DMS53 treated with DMSO at 0.1 percent for 48 hours (cell line): ENCODE data around the gene UBXN6.

ENCODE experiments used
- DNase-seq: peaks from one replicate; lab custom pipeline; 2025; ENCODE audit not compliant: unreplicated experiment; lab: John Stamatoyannopoulos, UW

The UBXN6 gene

DNA sequence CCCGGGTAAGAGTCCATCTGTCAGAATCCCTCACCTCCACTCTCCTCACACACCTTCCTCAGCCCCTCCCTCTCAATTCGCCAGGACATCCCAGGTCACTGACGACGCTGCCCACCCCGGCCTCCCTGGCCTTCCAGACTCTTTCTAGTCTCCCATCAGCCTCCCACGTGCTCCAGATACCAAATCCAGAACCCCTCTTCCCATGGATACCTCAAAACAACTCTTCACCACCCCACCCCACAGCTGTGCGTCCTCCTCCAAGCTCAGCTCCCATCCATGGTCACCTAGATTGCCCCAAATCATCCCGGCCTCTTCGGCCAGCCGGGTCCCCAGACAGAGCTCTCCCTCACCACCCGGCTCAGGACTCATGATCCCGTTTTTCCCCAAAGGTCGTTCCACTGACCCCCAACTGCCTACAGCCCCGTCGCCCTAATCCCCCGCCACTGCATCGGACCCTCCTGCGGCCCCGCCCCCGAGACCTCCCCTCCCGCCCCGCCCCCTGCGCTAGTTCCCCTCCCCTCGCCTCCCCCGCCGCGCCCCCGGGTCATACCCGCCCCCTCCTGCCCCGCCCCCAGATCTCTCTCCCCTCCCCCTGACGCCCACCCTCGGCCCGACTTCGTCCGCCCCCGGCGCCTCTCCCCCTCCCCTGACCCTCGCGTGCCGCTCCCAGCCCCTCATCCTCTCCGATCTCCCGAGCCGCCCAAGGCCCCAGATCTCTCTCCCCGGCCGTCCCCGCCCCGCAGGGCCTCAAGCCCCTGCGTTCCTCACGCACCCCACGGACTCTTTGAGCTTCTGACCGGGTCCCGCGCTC is 546 bp downstream of the UBXN6 start:
- no peak for DNase-seq

- DNase-seq = peak; percentile 22
These were observed 1.1 kb downstream of the UBXN6 start for GRCh38 chr19:4456476-4456842.

DNA sequence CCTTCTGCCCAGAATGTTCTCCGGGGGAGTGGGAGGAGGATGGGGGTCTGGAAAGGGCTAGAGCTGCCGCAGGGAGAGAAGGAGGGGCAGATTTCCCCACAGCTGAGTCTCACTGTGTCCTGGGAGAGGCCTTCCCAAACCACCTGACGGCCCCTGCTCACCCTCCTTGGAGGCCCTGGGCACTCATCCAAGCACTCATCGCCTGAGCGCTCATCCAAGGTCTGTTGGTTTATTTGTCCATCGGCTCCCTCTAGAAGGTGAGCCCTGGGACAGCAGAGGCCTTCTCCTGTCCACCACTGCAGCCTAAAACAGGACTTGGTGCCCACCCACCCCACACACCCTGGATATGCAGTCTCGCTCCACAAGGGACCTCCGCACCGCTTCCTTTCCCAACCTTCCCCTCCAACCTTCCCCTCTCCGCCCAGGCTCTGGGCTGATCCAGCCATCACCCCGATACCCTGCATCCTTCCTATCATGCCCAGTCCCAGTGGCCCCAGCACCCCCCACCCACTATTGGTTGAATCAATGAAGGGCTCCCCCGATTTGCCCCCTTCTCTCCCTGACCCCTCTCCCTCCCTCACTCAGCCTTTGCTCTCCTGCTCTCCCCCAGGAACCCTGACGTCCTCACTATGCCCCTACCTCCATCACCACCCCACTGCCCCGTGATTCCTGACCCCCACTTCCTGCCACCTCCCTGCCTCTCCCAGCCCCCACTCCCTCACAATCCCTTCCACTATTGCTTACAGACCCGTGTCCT is 1.7 kb downstream of the UBXN6 start:
- DNase-seq = no peak

GRCh38 chr19:4454747-4455718 is 2.6 kb downstream of the UBXN6 start:
- DNase-seq = no peak

GRCh38 chr19:4453232-4454179 is 4.1 kb downstream of the UBXN6 start:
- DNase-seq = no peak

- DNase-seq = no peak
These were observed 5.2 kb downstream of the UBXN6 start for GRCh38 chr19:4452230-4452990.

DNA sequence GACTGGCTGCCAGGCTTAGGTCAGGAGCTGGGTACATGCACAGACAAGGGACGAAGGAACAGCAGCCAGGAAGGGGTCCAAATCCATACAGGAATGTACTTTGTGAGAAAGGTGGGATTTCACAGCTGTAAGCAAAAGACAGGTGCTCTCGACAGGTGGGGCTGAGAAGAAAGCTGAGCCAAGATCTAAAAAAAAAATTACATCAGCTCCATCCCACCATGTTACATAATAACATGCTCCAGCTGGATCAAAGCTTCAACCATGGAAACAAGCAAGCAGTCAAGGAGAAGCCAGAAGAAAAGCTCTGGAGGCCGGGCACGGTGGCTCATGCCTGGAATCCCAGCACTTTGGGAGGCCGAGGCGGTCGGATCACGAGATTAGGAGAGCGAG is 8.0 kb downstream of the UBXN6 start:
- no peak for DNase-seq

DNA sequence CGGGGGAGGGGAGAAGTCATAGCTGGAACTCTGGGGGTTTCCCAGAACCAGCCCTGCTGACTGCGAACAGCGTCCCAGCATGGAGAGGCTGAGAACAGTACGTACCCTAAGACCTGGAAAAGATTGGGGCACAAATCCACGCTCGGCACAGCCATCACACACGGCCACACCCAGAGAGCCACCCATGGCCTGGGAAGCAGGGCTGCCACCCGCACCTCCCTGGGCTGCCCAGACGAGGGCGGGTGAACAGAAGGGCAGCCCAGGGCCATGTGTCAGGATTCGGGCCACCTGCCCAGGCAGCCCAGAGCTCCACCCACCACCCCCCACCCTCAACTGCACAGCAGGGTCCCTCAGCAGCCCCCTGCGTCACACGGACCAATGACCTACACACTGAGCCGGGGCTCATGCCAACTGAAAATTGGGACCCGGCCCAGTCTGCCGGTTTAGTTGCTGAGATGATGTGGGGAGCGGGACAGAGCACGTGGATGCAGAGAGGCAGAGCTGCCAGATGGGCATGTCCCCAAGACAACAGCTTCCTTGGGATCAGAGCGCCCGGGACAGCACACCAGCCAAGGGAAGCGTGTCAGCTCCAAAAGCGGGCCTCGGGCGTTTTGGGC is 8.5 kb downstream of the UBXN6 start:
- DNase-seq = no peak

GRCh38 chr19:4448147-4448985 is 9.2 kb downstream of the UBXN6 start:
- DNase-seq = no peak

GRCh38 chr19:4447327-4448146 is 10.1 kb downstream of the UBXN6 start:
- DNase-seq = no peak

DNA sequence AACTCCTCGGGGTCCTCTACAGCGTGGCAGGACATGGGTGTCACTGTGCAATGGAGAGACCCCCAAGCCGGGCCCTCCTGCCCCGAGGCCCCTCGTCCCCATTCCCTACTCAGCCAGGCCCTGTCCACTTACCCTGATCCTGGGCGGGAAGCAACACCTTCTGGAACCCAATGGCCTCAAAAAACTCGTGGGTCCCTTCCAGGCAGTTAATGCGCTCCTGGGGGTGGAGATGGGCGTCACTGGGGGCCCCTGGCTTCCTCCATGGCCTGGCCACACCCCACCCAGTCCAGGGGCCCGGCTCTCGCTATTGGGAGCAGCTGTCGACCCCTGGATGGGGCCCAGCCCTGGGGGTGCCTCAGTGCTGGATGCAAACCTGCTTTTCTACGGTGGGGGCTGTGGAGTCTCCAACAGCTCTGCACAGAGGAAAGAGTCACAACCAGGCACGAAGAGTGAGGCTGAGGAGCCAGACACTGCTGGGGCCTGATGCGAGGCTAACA is 10.8 kb downstream of the UBXN6 start:
- no peak for DNase-seq

GRCh38 chr19:4445963-4446703 is 11.5 kb downstream of the UBXN6 start:
- no peak for DNase-seq

GRCh38 chr19:4444765-4445741 is 12.5 kb downstream of the UBXN6 start:
- DNase-seq = no peak

GRCh38 chr19:4443966-4444764 is 13.4 kb downstream of the UBXN6 start:
- no peak for DNase-seq
